Measurements from ENCODE around the gene POT1. TPM values are rescaled to one million over a fixed set of nuclear protein-coding genes. Genes with fewer than 3 reads are reported as not detected.

The POT1 gene
- total and polyA plus RNA-seq, 2 experiments from 2014 or later: 12.0 to 40.4 TPM

- peak overlapping the region; percentile 62 for H3K4me2 ChIP-seq
- no peak for TF ChIP-seq CREB1 (CRISPR knock-in tag; IDR thresholded peaks at IDR 0.05; ENCODE audit: low read depth)
- TF ChIP-seq REST (IDR thresholded peaks at IDR 0.05; ENCODE audit: unreplicated experiment): no peak
- no peak for TF ChIP-seq NANOG (IDR thresholded peaks at IDR 0.05; ENCODE audit: borderline replicate concordance)
- TF ChIP-seq CTCF (conservative IDR thresholded peaks at IDR 0.05; ENCODE audit: low read depth in 2 of 2): no peak
- no peak for TF ChIP-seq POLR2AphosphoS5 (IDR thresholded peaks at IDR 0.05; ENCODE audit: low read depth)
- no peak for TF ChIP-seq ZNF114 (CRISPR knock-in tag; IDR thresholded peaks at IDR 0.05)
- TF ChIP-seq ETS1 (IDR thresholded peaks at IDR 0.05): no peak
- TF ChIP-seq JUNB (IDR thresholded peaks at IDR 0.05; ENCODE audit: unreplicated experiment): no peak
- TF ChIP-seq EZH2 (IDR thresholded peaks at IDR 0.05; ENCODE audit: low read depth, unreplicated experiment): no peak
- no peak for TF ChIP-seq EZH2phosphoT487 (IDR thresholded peaks at IDR 0.05; ENCODE audit: unreplicated experiment)
- TF ChIP-seq STAT1 (IDR thresholded peaks at IDR 0.05; ENCODE audit: unreplicated experiment): no peak
- no peak for TF ChIP-seq ZNF331 (CRISPR knock-in tag; IDR thresholded peaks at IDR 0.05; ENCODE audit: low read depth)
- TF ChIP-seq ZNF462 (CRISPR knock-in tag; IDR thresholded peaks at IDR 0.05): no peak
- H3K27me3 ChIP-seq (ENCODE audit: insufficient read depth): no peaks in the 10 kb centered on the region
- no peaks in the 10 kb centered on the region for H3F3A ChIP-seq (replicated peaks; ENCODE audit: low read depth)
- H3K4me3 ChIP-seq: peak overlapping the region; percentile 59
- H3K27ac ChIP-seq (ENCODE audit: low read depth): 0 out of 2 replicates have a peak overlapping the region, but pooled peaks have one; percentile 39
- Mint-ChIP-seq H3K36me3 (ENCODE audit: low read depth) (no peaks in the 10 kb centered on the region; the same call in 2 of the 3 replicates), H3K4me3 (peak overlapping the region; percentile 92), H3K27ac (peak overlapping the region; percentile 97; the same call in 1 of the 2 replicates), H3K9me3 (no peaks in the 10 kb centered on the region), H3K4me1 (0 out of 3 replicates have a peak, but pooled peaks cover 2% of the 10 kb centered on the region), H3K27me3 (ENCODE audit: insufficient read depth, low read depth, poor library complexity) (no peaks in the 10 kb centered on the region)
- no peaks in the 10 kb centered on the region for H4K20me1 ChIP-seq (replicated peaks; ENCODE audit: insufficient read depth)
- H3K79me2 ChIP-seq (replicated peaks; ENCODE audit: insufficient read depth): peaks cover 40% of the 10 kb centered on the region
- H3K9me2 ChIP-seq (ENCODE audit: insufficient read depth): no peaks in the 10 kb centered on the region
- no peaks in the 10 kb centered on the region for H3K4me1 ChIP-seq (ENCODE audit: insufficient read depth)
- H2AFZ ChIP-seq: no peak overlapping the region
- no peak for ATAC-seq
- no peaks in the 10 kb centered on the region for H3K36me3 ChIP-seq (ENCODE audit: insufficient read depth)
- DNase-seq (ENCODE audit: low spot score): no peak
Measured at GRCh38 chr7:124930173-124930623, 573 bp upstream of the POT1 start.

Data from GM23338 (cell line).